GM12875 (cell line): ENCODE measurements around the gene COL24A1.

ENCODE experiments used
- H3K4me3 ChIP-seq: one replicate; pipeline ENCODE4 v1.5.1; 2011; ENCODE audit warnings: low read depth, low read length, control low read depth
- TF ChIP-seq, protein P1 (sequence below): IDR thresholded peaks from 2 replicates; pipeline ENCODE4 v1.5.1; 2011; ENCODE audit warnings: low read depth, mild to moderate bottlenecking, control low read depth, inconsistent platforms, low read length, moderate library complexity, borderline replicate concordance; ENCODE audit not compliant: insufficient read depth

The COL24A1 gene

DNA sequence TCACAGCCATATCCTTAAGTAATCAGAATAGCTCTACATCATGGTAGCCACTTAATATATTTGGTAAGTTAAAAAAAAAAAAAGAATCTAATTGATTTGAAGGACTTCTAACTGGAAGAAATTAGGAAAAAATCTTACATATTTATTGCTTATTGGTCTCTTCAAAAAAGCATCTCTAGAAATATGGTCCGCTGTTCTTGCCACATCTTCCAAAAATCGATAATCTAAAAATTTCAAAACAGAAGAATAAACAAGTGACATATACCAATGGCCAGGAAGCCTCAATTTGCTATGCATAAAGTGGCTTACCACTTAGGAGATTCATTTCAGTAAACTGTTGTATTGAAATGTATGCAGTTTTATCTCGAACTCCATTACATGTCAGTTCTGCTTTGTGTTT lies 450.6 kb downstream of the COL24A1 start:
- no peak overlapping the region for H3K4me3 ChIP-seq
- TF ChIP-seq, protein P1, sequence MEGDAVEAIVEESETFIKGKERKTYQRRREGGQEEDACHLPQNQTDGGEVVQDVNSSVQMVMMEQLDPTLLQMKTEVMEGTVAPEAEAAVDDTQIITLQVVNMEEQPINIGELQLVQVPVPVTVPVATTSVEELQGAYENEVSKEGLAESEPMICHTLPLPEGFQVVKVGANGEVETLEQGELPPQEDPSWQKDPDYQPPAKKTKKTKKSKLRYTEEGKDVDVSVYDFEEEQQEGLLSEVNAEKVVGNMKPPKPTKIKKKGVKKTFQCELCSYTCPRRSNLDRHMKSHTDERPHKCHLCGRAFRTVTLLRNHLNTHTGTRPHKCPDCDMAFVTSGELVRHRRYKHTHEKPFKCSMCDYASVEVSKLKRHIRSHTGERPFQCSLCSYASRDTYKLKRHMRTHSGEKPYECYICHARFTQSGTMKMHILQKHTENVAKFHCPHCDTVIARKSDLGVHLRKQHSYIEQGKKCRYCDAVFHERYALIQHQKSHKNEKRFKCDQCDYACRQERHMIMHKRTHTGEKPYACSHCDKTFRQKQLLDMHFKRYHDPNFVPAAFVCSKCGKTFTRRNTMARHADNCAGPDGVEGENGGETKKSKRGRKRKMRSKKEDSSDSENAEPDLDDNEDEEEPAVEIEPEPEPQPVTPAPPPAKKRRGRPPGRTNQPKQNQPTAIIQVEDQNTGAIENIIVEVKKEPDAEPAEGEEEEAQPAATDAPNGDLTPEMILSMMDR, result no peak

DNA sequence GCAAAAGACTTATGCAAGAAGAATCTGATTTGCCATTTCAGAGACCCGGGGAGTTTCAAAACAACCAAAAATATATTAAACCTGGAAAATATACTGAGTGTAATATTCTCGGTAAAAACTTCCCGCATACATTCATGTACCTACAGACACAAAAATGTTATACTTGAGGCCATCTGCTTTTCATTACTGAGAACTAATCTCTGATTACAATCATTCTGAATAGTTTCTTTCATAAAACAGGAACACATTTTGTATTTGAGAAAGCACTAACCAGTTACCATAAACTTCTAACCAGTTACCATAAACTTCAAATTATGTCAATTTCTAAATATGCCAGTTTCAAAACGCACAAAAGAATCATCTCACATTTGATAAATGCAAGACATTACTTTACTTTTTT lies 456.1 kb downstream of the COL24A1 start:
- no peak overlapping the region for H3K4me3 ChIP-seq
- TF ChIP-seq, protein P1, result no peak

DNA sequence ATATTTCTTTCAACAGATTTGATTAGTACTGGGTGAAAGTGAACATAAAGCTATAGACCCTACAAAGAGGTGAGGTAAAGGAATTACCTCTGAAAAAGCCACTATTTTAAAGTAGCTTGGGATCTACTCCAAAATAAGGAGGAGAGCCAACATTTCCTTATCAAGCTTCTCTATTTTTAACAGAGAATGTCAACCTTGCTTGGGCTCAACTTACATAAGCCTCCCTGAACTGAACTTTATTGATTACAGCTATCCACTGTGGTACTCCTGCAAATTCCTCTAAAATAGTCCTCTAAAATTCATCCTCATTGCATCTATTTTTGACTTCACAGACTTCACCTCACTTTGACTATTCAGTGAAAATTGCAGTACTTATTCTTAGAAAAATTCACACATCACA lies 458.7 kb downstream of the COL24A1 start:
- TF ChIP-seq, protein P1, result no peak
- H3K4me3 ChIP-seq, result no peak overlapping the region

DNA sequence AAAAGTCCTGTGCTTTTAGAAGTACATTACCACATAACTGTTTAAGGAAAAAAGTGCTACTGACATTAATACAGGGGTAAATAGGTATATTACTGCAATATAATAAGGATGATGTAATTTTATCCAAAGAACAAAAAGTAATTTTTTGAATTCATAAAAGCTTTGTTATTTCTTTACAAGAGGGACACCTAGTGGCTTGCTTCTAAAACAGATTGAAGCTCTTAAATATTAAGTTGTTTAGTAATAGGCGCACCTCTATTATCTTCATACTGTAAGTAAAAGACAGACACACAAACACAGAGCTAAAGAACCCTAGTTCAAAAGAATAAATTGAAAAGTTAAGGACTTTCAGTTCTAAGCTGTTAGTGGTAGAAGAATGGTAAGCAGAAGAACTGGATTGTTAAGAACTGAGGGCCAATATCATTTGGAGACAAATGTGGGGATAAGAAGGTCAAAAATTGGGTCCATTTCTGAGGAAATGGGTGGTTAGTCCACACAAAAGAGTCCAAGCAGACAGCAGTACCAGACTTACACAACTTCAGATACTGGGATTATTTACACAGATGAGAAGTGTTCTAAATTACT lies 463.8 kb downstream of the COL24A1 start:
- TF ChIP-seq, protein P1, result no peak

DNA sequence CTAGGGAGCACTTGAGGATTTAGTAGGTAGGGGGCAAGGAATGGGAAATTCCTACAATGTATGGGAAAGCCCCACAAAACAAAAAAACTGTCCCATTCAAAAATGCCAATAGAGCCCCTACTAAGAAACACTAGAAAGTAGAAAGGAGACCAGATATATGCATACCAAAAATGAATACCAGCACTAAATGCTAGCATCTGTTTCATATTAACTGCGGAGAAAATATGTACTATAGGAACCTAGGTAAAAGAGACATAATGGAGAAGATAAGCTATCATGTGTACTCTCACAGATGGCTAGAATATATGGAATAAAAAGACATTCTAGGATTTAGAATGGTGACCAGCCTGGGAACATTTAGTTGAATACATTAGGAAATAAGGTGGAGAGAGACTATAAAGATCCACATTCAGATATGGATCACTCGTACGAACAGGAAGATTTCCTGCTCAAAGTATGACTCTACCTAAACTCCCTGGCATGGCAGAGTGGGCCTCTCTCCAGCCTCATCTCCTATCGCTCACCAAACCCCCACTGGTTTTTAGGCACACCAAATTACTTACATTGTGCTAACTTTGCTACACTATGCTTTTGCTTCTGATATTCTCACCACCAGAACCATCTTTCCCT lies 466.7 kb downstream of the COL24A1 start:
- H3K4me3 ChIP-seq, result no peak overlapping the region
- TF ChIP-seq, protein P1, result no peak

More for the DNA sequence above, 463.8 kb downstream of the COL24A1 start:
- H3K4me3 ChIP-seq, result no peak overlapping the region

DNA sequence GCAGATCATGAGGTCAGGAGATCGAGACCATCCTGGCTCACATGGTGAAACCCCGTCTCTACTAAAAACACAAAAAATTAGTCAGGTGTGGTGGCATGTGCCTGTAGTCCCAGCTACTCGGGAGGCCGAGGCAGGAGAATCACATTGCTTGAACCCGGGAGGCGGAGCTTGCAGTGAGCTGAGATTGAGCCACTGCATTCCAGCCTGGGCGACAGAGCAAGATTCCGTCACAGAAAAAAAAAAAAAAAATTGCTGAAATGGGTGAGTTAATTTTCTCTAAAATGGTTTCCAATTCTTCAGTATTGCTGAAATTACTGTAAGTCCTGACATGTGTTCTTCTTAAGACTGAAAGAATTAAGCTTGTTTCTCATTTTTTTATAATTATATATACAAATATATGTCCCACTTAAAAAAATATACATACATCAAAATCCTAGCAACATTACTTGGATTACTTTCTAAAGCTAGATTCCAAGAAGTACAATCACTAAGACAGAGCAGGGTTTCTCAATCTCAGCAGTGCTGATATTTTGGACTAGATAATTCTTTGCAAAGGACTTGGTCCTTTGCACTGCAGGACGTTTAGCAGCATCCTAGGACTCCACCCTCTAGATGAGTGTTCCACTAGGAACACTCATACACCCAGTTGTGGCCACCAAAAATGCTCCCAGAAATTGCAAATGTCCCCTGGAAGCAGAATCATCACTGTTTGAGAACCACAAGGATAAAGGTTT lies 473.1 kb downstream of the COL24A1 start:
- TF ChIP-seq, protein P1, result no peak
- no peak overlapping the region for H3K4me3 ChIP-seq
